SH-SY5Y (cell line): Measurements from ENCODE around the gene LMBR1.

Experiments
- GATA2 ChIP-seq: IDR thresholded peaks from 2 replicates; pipeline ENCODE4 v1.6.1; 2011; ENCODE audit warnings: mild to moderate bottlenecking, low read depth, low read length
- GATA3 ChIP-seq: IDR thresholded peaks from 2 replicates; pipeline ENCODE4 v1.6.1; 2011; ENCODE audit warnings: low read depth, mild to moderate bottlenecking, low read length, moderate library complexity

DNA sequence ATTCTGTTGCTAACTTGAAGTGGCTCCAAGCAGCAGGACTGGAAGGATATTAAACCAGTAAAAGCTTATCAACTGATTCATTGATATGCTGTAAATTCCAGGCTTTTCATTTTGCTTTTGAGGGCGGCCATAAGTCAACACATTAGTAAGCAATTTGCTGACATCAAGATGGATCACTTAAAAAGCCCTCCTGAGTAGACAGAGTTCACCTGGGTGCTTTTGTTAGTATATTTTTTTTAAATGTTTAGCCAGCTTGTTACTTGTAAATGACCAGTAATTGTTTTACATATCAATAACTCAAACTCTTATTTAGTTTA is 225.9 kb downstream of the LMBR1 start:
- TF ChIP-seq GATA2 (no peak), GATA3 (no peak)
